ENCODE data around the gene KREMEN1. TPM values are rescaled to one million over a fixed set of nuclear protein-coding genes. Genes with fewer than 3 reads are reported as not detected.

Gene KREMEN1
- total RNA-seq, 1 donor from 2014 or later: 23.3 TPM

DNA sequence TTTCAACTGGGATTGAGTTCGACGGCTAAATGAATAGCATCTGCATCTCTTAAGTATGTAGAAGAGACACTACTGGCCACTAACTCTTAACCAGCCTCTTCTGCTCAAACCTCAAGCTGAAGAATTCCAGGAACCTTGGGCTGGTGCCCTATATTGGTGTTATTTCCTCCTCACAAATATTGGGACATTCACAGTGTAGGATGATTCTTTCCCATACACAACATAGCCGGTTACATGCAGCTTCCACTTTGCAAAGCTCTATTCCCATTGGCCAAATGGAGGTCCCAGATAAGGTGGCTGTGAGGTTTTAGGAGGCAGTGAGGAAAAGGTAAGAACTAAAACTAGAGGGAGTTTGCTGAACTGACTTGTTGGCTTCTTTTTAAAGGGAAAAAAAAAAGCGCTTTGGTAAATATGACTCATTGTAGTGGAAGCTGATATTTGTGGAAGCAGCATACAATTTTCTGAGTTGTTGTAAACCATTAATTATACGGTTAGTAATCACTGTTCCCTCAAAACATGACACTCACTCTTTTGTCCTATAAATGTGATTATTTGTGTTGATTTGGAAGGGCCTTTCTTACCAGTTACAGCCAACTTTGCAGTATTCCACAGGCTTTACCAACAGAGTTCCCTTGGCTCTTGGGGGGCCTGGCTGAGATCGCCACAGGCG is 28.8 kb upstream of the KREMEN1 start:
- Histone ChIP-seq H3K4me3 (no peak overlapping the region), H3K4me1 (peaks cover 21% of the 10 kb centered on the region), H3K27ac (peak overlapping the region; percentile 6), H3K27me3 (no peaks in the 10 kb centered on the region), H3K36me3 (peaks cover 24% of the 10 kb centered on the region), H3K9me3 (no peaks in the 10 kb centered on the region)
- ATAC-seq (no peak), DNase-seq (no peak)
- no peak for TF ChIP-seq CTCF (IDR thresholded peaks at IDR 0.05)
- intact Hi-C loops (cut with DNase I): loop anchor here (5.0 kb wide), 1 partner anchor 192 kb away; no protein-coding TSS in a partner anchor

GRCh38 chr22:29044657-29045176 is 28.1 kb upstream of the KREMEN1 start:
- peaks cover 30% of the 10 kb centered on the region for H3K36me3 ChIP-seq
- no peak for TF ChIP-seq CTCF (IDR thresholded peaks at IDR 0.05)
- DNase-seq (no peak), ATAC-seq (no peak)
- no peak overlapping the region for H3K4me3 ChIP-seq
- H3K9me3 ChIP-seq: no peaks in the 10 kb centered on the region
- peaks cover 21% of the 10 kb centered on the region for H3K4me1 ChIP-seq
- intact Hi-C loops (cut with DNase I): loop anchor here (5.0 kb wide), 1 partner anchor 192 kb away; no protein-coding TSS in a partner anchor
- H3K27ac ChIP-seq: peak overlapping the region; percentile 6
- H3K27me3 ChIP-seq: no peaks in the 10 kb centered on the region

GRCh38 chr22:29048822-29049654 is 23.8 kb upstream of the KREMEN1 start:
- Histone ChIP-seq H3K36me3 (peaks cover 46% of the 10 kb centered on the region), H3K4me3 (no peak overlapping the region), H3K4me1 (peaks cover 4% of the 10 kb centered on the region), H3K27me3 (no peaks in the 10 kb centered on the region), H3K27ac (no peak overlapping the region), H3K9me3 (no peaks in the 10 kb centered on the region)
- ATAC-seq (no peak), DNase-seq (no peak)
- intact Hi-C loops (cut with DNase I): no loop called here
- no peak for TF ChIP-seq CTCF (IDR thresholded peaks at IDR 0.05)

GRCh38 chr22:29049655-29050263 is 23.1 kb upstream of the KREMEN1 start:
- no peaks in the 10 kb centered on the region for H3K4me1 ChIP-seq
- TF ChIP-seq CTCF (IDR thresholded peaks at IDR 0.05): no peak
- no peaks in the 10 kb centered on the region for H3K9me3 ChIP-seq
- no peak overlapping the region for H3K27ac ChIP-seq
- no peak overlapping the region for H3K4me3 ChIP-seq
- no peaks in the 10 kb centered on the region for H3K27me3 ChIP-seq
- no peak for DNase-seq
- no peak for ATAC-seq
- intact Hi-C loops (cut with DNase I): no loop called here
- peaks cover 46% of the 10 kb centered on the region for H3K36me3 ChIP-seq

DNA sequence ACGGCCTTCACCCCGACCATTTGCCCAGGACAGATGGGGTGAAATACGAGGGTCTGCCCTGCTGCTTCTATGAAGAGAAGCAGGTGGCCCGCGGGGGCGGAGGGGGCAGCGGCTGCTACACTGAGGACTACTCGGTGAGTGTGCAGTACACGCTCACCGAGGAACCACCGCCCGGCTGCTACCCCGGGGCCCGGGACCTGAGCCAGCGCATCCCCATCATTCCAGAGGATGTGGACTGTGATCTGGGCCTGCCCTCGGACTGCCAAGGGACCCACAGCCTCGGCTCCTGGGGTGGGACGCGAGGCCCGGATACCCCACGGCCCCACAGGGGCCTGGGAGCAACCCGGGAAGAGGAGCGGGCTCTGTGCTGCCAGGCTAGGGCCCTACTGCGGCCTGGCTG is 22.4 kb upstream of the KREMEN1 start:
- no peak for ATAC-seq
- no peak for TF ChIP-seq CTCF (IDR thresholded peaks at IDR 0.05)
- no peak for DNase-seq
- Histone ChIP-seq H3K27ac (no peak overlapping the region), H3K9me3 (no peaks in the 10 kb centered on the region), H3K27me3 (no peaks in the 10 kb centered on the region), H3K4me1 (no peaks in the 10 kb centered on the region), H3K4me3 (no peak overlapping the region), H3K36me3 (peaks cover 46% of the 10 kb centered on the region)
- intact Hi-C loops (cut with DNase I): no loop called here

All from upper lobe of right lung (tissue), 1 donor.